Activated B cell treated with CpG ODN at 0.5 μM for 24 hours (primary cell): ENCODE measurements around the gene ASTN1. TPM values are rescaled to one million over a fixed set of nuclear protein-coding genes. Genes with fewer than 3 reads are reported as not detected.

Experiments
- ATAC-seq: fragments of 200-7000 bp; cut with Tn5 transposase; one replicate; pipeline ENCODE4 v1.10.0; 2021; ENCODE audit warnings: low read depth, mild to moderate bottlenecking, moderate library complexity
- CTCF ChIA-PET: fragments of 350-600 bp; sonication (Branson Sonifier 250); formaldehyde crosslinking; loops from one replicate; lab custom pipeline; 2021; ENCODE audit warnings: antibody characterized with exemption; lab: Charles Lee
- POLR2A ChIA-PET: fragments of 350-600 bp; sonication (Branson Sonifier 250); formaldehyde crosslinking; loops from one replicate; lab custom pipeline; 2021; ENCODE audit warnings: antibody characterized with exemption; lab: Charles Lee
- DNase-seq: peaks from one replicate; pipeline ENCODE4 v3.0.0; 2022
- H3K27ac Mint-ChIP-seq: one replicate; pipeline ENCODE4 v1.8.0; 2020; ENCODE audit warnings: mixed read lengths
- H3K27me3 Mint-ChIP-seq: one replicate; pipeline ENCODE4 v1.8.0; 2021; ENCODE audit warnings: mixed read lengths
- H3K36me3 Mint-ChIP-seq: one replicate; pipeline ENCODE4 v1.8.0; 2021; ENCODE audit warnings: low read depth, mixed read lengths
- H3K4me1 Mint-ChIP-seq: one replicate; pipeline ENCODE4 v1.8.0; 2021; ENCODE audit warnings: mixed read lengths
- H3K4me3 Mint-ChIP-seq: one replicate; pipeline ENCODE4 v1.8.0; 2020; ENCODE audit warnings: mild to moderate bottlenecking, mixed read lengths
- H3K9me3 Mint-ChIP-seq: one replicate; pipeline ENCODE4 v1.8.0; 2020; ENCODE audit warnings: mixed read lengths
- intact Hi-C: fragments of 100-400 bp; cut with micrococcal nuclease; formaldehyde crosslinking; loops from one replicate; pipeline ENCODE4 v1.15.1; 2024
- total RNA-seq: library from RNA; stranded (reverse); gene quantifications from 2 replicates; pipeline ENCODE4 v1.2.3, GENCODE V29; 2022
- TF ChIP-seq, protein P1 (sequence below): fragments of 200-600 bp; IDR thresholded peaks from one replicate; pipeline ENCODE4 v1.8.0; 2022; ENCODE audit warnings: antibody characterized with exemption, mild to moderate bottlenecking

The ASTN1 gene
- total RNA-seq, 1 donor from 2014 or later: not detected

GRCh38 chr1:176926330-176927086 is 238.0 kb downstream of the ASTN1 start:
- Mint-ChIP-seq H3K4me3 (no peak overlapping the region), H3K27ac (no peak overlapping the region), H3K27me3 (peaks cover 10% of the 10 kb centered on the region), H3K36me3 (no peaks in the 10 kb centered on the region), H3K4me1 (no peaks in the 10 kb centered on the region), H3K9me3 (no peaks in the 10 kb centered on the region)
- TF ChIP-seq, protein P1, sequence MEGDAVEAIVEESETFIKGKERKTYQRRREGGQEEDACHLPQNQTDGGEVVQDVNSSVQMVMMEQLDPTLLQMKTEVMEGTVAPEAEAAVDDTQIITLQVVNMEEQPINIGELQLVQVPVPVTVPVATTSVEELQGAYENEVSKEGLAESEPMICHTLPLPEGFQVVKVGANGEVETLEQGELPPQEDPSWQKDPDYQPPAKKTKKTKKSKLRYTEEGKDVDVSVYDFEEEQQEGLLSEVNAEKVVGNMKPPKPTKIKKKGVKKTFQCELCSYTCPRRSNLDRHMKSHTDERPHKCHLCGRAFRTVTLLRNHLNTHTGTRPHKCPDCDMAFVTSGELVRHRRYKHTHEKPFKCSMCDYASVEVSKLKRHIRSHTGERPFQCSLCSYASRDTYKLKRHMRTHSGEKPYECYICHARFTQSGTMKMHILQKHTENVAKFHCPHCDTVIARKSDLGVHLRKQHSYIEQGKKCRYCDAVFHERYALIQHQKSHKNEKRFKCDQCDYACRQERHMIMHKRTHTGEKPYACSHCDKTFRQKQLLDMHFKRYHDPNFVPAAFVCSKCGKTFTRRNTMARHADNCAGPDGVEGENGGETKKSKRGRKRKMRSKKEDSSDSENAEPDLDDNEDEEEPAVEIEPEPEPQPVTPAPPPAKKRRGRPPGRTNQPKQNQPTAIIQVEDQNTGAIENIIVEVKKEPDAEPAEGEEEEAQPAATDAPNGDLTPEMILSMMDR: no peak
- ChIA-PET POLR2A (interaction anchor here (0.6 kb wide), 1 partner anchor 242 kb away, joined by 7 read pairs; no protein-coding TSS in a partner anchor), CTCF (no interaction called here)
- DNase-seq: no peak
- no peak for ATAC-seq
- intact Hi-C loops: no loop called here

DNA sequence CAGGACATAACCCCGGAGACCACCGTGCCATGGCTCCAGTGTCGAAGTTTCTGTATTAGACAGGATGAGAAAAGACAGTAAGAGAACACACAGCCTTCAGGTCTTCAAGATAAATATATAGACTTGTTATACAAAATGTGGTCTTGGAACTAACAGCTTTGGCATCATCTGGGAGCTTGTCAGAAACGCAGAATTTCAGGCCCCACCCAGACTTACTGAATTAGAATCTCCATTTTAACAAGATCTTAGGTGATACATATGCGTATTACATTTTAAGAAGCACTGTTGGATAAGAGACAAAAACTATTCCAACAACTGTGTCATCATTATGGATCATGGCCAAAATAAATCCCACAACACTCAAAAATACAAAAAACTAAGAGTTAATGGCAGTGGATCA is 239.3 kb downstream of the ASTN1 start:
- H3K4me1 Mint-ChIP-seq: no peaks in the 10 kb centered on the region
- POLR2A ChIA-PET: no interaction called here
- no peak overlapping the region for H3K27ac Mint-ChIP-seq
- H3K27me3 Mint-ChIP-seq: peaks cover 11% of the 10 kb centered on the region
- intact Hi-C loops: no loop called here
- no peak for DNase-seq
- CTCF ChIA-PET: no interaction called here
- TF ChIP-seq, protein P1: no peak
- ATAC-seq: no peak
- H3K4me3 Mint-ChIP-seq: no peak overlapping the region
- no peaks in the 10 kb centered on the region for H3K36me3 Mint-ChIP-seq
- no peaks in the 10 kb centered on the region for H3K9me3 Mint-ChIP-seq

GRCh38 chr1:176923283-176923682 is 241.2 kb downstream of the ASTN1 start:
- intact Hi-C loops: no loop called here
- DNase-seq: no peak
- Mint-ChIP-seq H3K27ac (no peak overlapping the region), H3K4me3 (no peak overlapping the region), H3K36me3 (no peaks in the 10 kb centered on the region), H3K4me1 (no peaks in the 10 kb centered on the region), H3K27me3 (peaks cover 11% of the 10 kb centered on the region), H3K9me3 (no peaks in the 10 kb centered on the region)
- ChIA-PET POLR2A (no interaction called here), CTCF (no interaction called here)
- no peak for ATAC-seq
- TF ChIP-seq, protein P1: no peak

GRCh38 chr1:176919386-176920378 is 244.8 kb downstream of the ASTN1 start:
- Mint-ChIP-seq H3K9me3 (no peaks in the 10 kb centered on the region), H3K36me3 (no peaks in the 10 kb centered on the region), H3K27ac (no peak overlapping the region), H3K27me3 (peaks cover 8% of the 10 kb centered on the region), H3K4me3 (no peak overlapping the region), H3K4me1 (no peaks in the 10 kb centered on the region)
- ATAC-seq (no peak), DNase-seq (no peak)
- CTCF ChIA-PET: no interaction called here
- POLR2A ChIA-PET: no interaction called here
- intact Hi-C loops: no loop called here
- TF ChIP-seq, protein P1: no peak

GRCh38 chr1:176905648-176906047 is 258.9 kb downstream of the ASTN1 start:
- intact Hi-C loops: no loop called here
- Mint-ChIP-seq H3K4me3 (no peak overlapping the region), H3K27me3 (peaks cover 14% of the 10 kb centered on the region), H3K9me3 (no peaks in the 10 kb centered on the region), H3K4me1 (no peaks in the 10 kb centered on the region), H3K36me3 (no peaks in the 10 kb centered on the region), H3K27ac (no peak overlapping the region)
- no peak for DNase-seq
- ATAC-seq: no peak
- CTCF ChIA-PET: no interaction called here
- TF ChIP-seq, protein P1: no peak
- POLR2A ChIA-PET: no interaction called here
